Panc1 (cell line): Measurements from ENCODE around the gene STAP2. TPM values are rescaled to one million over a fixed set of nuclear protein-coding genes. Genes with fewer than 3 reads are reported as not detected.

ENCODE experiments used
- ATAC-seq: fragments of 200-7000 bp; cut with Tn5 transposase; 2 replicates; pipeline ENCODE4 v1.9.1; 2020; ENCODE audit warnings: mild to moderate bottlenecking, moderate library complexity
- BruUV-seq: library from RNA; stranded (reverse); fragments of 400-500 nt; replicated peaks from 2 replicates; lab custom pipeline; 2021; lab: Mats Ljungman, UMichigan
- CTCF ChIA-PET: fragments of 300-600 bp; sonication (Branson Sonifier 250); formaldehyde crosslinking; loops from one replicate; lab custom pipeline; 2022; ENCODE audit warnings: antibody characterized with exemption; lab: Charles Lee
- POLR2A ChIA-PET: fragments of 300-600 bp; sonication (Branson Sonifier 250); formaldehyde crosslinking; loops from one replicate; lab custom pipeline; 2022; ENCODE audit warnings: antibody characterized with exemption; lab: Charles Lee
- DNase-seq: peaks from one replicate; pipeline ENCODE4 v3.0.0-alpha.2; 2010; ENCODE audit warnings: low read depth, low spot score
- H3K27ac ChIP-seq: 2 replicates; pipeline ENCODE4 v1.5.1; 2011; ENCODE audit warnings: mild to moderate bottlenecking, low read length, inconsistent platforms
- H3K27me3 ChIP-seq: fragments of 200-500 bp; sonication (Bioruptor generic); 2 replicates; pipeline ENCODE4 v1.6.0; 2014; ENCODE audit warnings: low read length, inconsistent platforms; ENCODE audit not compliant: control insufficient read depth, insufficient read depth
- H3K36me3 ChIP-seq: fragments of 200-500 bp; sonication (Bioruptor generic); 2 replicates; pipeline ENCODE4 v1.5.1; 2014; ENCODE audit warnings: inconsistent platforms, mild to moderate bottlenecking, low read length, moderate library complexity; ENCODE audit not compliant: control insufficient read depth, insufficient read depth
- H3K4me1 ChIP-seq: 2 replicates; pipeline ENCODE4 v1.5.1; 2011; ENCODE audit warnings: inconsistent platforms, mild to moderate bottlenecking, low read length, moderate library complexity; ENCODE audit not compliant: control insufficient read depth, insufficient read depth
- H3K4me3 ChIP-seq, 2 experiments: 2 replicates each; pipeline ENCODE4 v1.5.1; 2011 to 2012; ENCODE audit warnings: low read depth in 2 of 2, low read length in 2 of 2, mild to moderate bottlenecking in 2 of 2, inconsistent platforms in 1 of 2, moderate library complexity in 1 of 2
- H3K9me3 ChIP-seq: fragments of 200-500 bp; sonication (Bioruptor generic); 2 replicates; pipeline ENCODE4 v1.5.1; 2014; ENCODE audit warnings: low read depth, mild to moderate bottlenecking, inconsistent platforms, low read length, moderate library complexity; ENCODE audit not compliant: control insufficient read depth, insufficient read depth
- CTCF ChIP-seq: fragments of 450-650 bp; IDR thresholded peaks from 2 replicates; pipeline ENCODE4 v1.5.1; 2017; ENCODE audit warnings: mild to moderate bottlenecking
- POLR2AphosphoS5 ChIP-seq: IDR thresholded peaks from 2 replicates; pipeline ENCODE4 v1.6.1; 2012; ENCODE audit warnings: mild to moderate bottlenecking, low read depth, low read length, moderate library complexity
- REST ChIP-seq, 2 experiments: IDR thresholded peaks; 2 replicates each; pipeline ENCODE4 v1.6.1; 2011 to 2012; ENCODE audit warnings: low read depth in 2 of 2, control low read depth in 1 of 2, low read length in 1 of 2, mild to moderate bottlenecking in 1 of 2, moderate library complexity in 1 of 2; ENCODE audit not compliant: insufficient read depth in 1 of 2
- SIN3A ChIP-seq: IDR thresholded peaks from 2 replicates; pipeline ENCODE4 v1.6.1; 2012; ENCODE audit warnings: low read depth, mild to moderate bottlenecking, low read length, moderate library complexity, borderline replicate concordance; ENCODE audit not compliant: insufficient read depth
- TCF7L2 ChIP-seq: IDR thresholded peaks from 2 replicates; pipeline ENCODE4 v1.6.1; 2011; ENCODE audit warnings: mild to moderate bottlenecking, low read depth, low read length, inconsistent platforms
- in situ Hi-C: cut with HindIII; loops from 2 replicates; pipeline ENCODE4 v1.10.0; 2016; ENCODE audit warnings: low sequenced_read_pairs, low pct_unique_long_range_greater_than_20kb
- intact Hi-C: fragments of 100-400 bp; cut with micrococcal nuclease; formaldehyde crosslinking; loops from one replicate; pipeline ENCODE4 v1.10.0; 2022; ENCODE audit not compliant: unreplicated experiment
- total RNA-seq: library from RNA; stranded (reverse); gene quantifications from one replicate; pipeline ENCODE4 v1.2.1, GENCODE V29; 2021; ENCODE audit not compliant: unreplicated experiment

The STAP2 gene
- total RNA-seq, 1 experiment from 2014 or later: 10.0 TPM

- Histone ChIP-seq H3K4me1 (peaks cover 5% of the 10 kb centered on the region), H3K4me3 (no peak overlapping the region), H3K36me3 (no peaks in the 10 kb centered on the region), H3K27ac (no peak overlapping the region), H3K9me3 (no peaks in the 10 kb centered on the region), H3K27me3 (no peaks in the 10 kb centered on the region)
- intact Hi-C loops: no loop called here
- ChIA-PET CTCF (no interaction called here), POLR2A (no interaction called here)
- TF ChIP-seq CTCF (no peak), SIN3A (no peak), TCF7L2 (no peak), REST (IDR thresholded peaks at IDR 0.05; ENCODE audit: insufficient read depth in 1 of 2, low read depth in 2 of 2, low read length in 1 of 2) (no peak), POLR2AphosphoS5 (no peak)
- DNase-seq (no peak), ATAC-seq (no peak)
- BruUV-seq: no TSS peak
- in situ Hi-C loops: no loop called here
Measured at GRCh38 chr19:4305659-4306058, 33.0 kb downstream of the STAP2 start.

- POLR2A ChIA-PET: interaction anchor here (0.7 kb wide), 1 partner anchor 193 kb away, joined by 12 read pairs; no protein-coding TSS in a partner anchor
Measured at GRCh38 chr19:4305257-4305612, 33.4 kb downstream of the STAP2 start.

More at GRCh38 chr19:4305257-4305612, 33.4 kb downstream of the STAP2 start:
- TF ChIP-seq CTCF (no peak), TCF7L2 (no peak), SIN3A (no peak), POLR2AphosphoS5 (no peak), REST (IDR thresholded peaks at IDR 0.05; ENCODE audit: insufficient read depth in 1 of 2, low read depth in 2 of 2, low read length in 1 of 2) (no peak)
- Histone ChIP-seq H3K9me3 (no peaks in the 10 kb centered on the region), H3K4me1 (peaks cover 5% of the 10 kb centered on the region), H3K27ac (no peak overlapping the region), H3K36me3 (no peaks in the 10 kb centered on the region), H3K27me3 (no peaks in the 10 kb centered on the region), H3K4me3 (no peak overlapping the region)
- BruUV-seq: no TSS peak
- CTCF ChIA-PET: no interaction called here
- in situ Hi-C loops (no loop called here), intact Hi-C loops (no loop called here)
- DNase-seq: no peak
- ATAC-seq: no peak
